Stimulated activated naive CD8-positive, alpha-beta T cell treated with anti-CD3 and anti-CD28 coated beads, Interleukin-15, amount 100 ng/mL, for 72 hours (primary cell): ENCODE results near the gene PDE1A.

Experiments used
- ATAC-seq: fragments of 150-1000 bp; cut with Tn5 transposase; 2 replicates; pipeline ENCODE4 v1.10.0; 2021; ENCODE audit warnings: mild to moderate bottlenecking, moderate library complexity
- DNase-seq, 2 donors: peaks; one replicate each; pipeline ENCODE4 v3.0.0; 2021 to 2022
- H3K27ac Mint-ChIP-seq, 2 donors: one replicate each; pipeline ENCODE4 v1.8.0; 2022; ENCODE audit warnings: mild to moderate bottlenecking in 2 of 2, mixed read lengths in 2 of 2, moderate library complexity in 2 of 2
- H3K27me3 Mint-ChIP-seq: one replicate; pipeline ENCODE4 v1.8.0; 2022; ENCODE audit warnings: mixed read lengths
- H3K4me1 Mint-ChIP-seq: one replicate; pipeline ENCODE4 v1.8.0; 2022; ENCODE audit warnings: mild to moderate bottlenecking, mixed read lengths
- H3K4me3 Mint-ChIP-seq, 2 donors: one replicate each; pipeline ENCODE4 v1.8.0; 2022; ENCODE audit warnings: mild to moderate bottlenecking in 2 of 2, mixed read lengths in 2 of 2, moderate library complexity in 1 of 2
- H3K9me3 Mint-ChIP-seq, 2 donors: one replicate each; pipeline ENCODE4 v1.8.0; 2022; ENCODE audit warnings: mixed read lengths in 2 of 2

The PDE1A gene

GRCh38 chr2:182240862-182241371, 185.9 kb downstream of the PDE1A start:
- Mint-ChIP-seq H3K9me3 (no peaks in the 10 kb centered on the region), H3K27ac (peak overlapping the region in 1 of 2 donors; percentile 81), H3K4me1 (no peaks in the 10 kb centered on the region), H3K27me3 (no peaks in the 10 kb centered on the region), H3K4me3 (no peak overlapping the region)
- ATAC-seq (peak; percentile 85), DNase-seq (peak in 1 of 2 donors; percentile 15)

GRCh38 chr2:182230561-182230960, 196.3 kb downstream of the PDE1A start:
- Mint-ChIP-seq H3K27ac (peak overlapping the region in 1 of 2 donors; percentile 19), H3K4me1 (no peaks in the 10 kb centered on the region), H3K9me3 (no peaks in the 10 kb centered on the region), H3K27me3 (no peaks in the 10 kb centered on the region), H3K4me3 (no peak overlapping the region)
- DNase-seq: no peak
- ATAC-seq: no peak

- no peak for DNase-seq
- Mint-ChIP-seq H3K27me3 (no peaks in the 10 kb centered on the region), H3K27ac (no peak overlapping the region)
These were observed 197.5 kb downstream of the PDE1A start for GRCh38 chr2:182229297-182229696.

GRCh38 chr2:182228741-182229140, 198.1 kb downstream of the PDE1A start:
- no peak overlapping the region for H3K4me3 Mint-ChIP-seq
- no peaks in the 10 kb centered on the region for H3K4me1 Mint-ChIP-seq
- no peaks in the 10 kb centered on the region for H3K9me3 Mint-ChIP-seq
- DNase-seq (no peak), ATAC-seq (no peak)
- H3K27ac Mint-ChIP-seq: no peak overlapping the region
- no peaks in the 10 kb centered on the region for H3K27me3 Mint-ChIP-seq

More at GRCh38 chr2:182229297-182229696, 197.5 kb downstream of the PDE1A start:
- no peak overlapping the region for H3K4me3 Mint-ChIP-seq
- no peaks in the 10 kb centered on the region for H3K4me1 Mint-ChIP-seq
- no peak for ATAC-seq
- H3K9me3 Mint-ChIP-seq: no peaks in the 10 kb centered on the region

- H3K9me3 Mint-ChIP-seq: no peaks in the 10 kb centered on the region
- ATAC-seq (no peak), DNase-seq (no peak)
- H3K4me1 Mint-ChIP-seq: no peaks in the 10 kb centered on the region
- H3K27me3 Mint-ChIP-seq: no peaks in the 10 kb centered on the region
- H3K4me3 Mint-ChIP-seq: no peak overlapping the region
- H3K27ac Mint-ChIP-seq: no peak overlapping the region
These were observed 198.8 kb downstream of the PDE1A start for GRCh38 chr2:182228073-182228473.

- H3K9me3 Mint-ChIP-seq: no peaks in the 10 kb centered on the region
- H3K4me3 Mint-ChIP-seq: no peak overlapping the region
- ATAC-seq (no peak), DNase-seq (no peak)
- no peaks in the 10 kb centered on the region for H3K4me1 Mint-ChIP-seq
- no peak overlapping the region for H3K27ac Mint-ChIP-seq
- H3K27me3 Mint-ChIP-seq: no peaks in the 10 kb centered on the region
These were observed 200.0 kb downstream of the PDE1A start for GRCh38 chr2:182226807-182227206.

GRCh38 chr2:182224669-182225068, 202.2 kb downstream of the PDE1A start:
- Mint-ChIP-seq H3K27me3 (no peaks in the 10 kb centered on the region), H3K9me3 (no peaks in the 10 kb centered on the region), H3K27ac (no peak overlapping the region), H3K4me3 (no peak overlapping the region), H3K4me1 (no peaks in the 10 kb centered on the region)
- ATAC-seq (no peak), DNase-seq (no peak)

- no peak for DNase-seq
- no peak for ATAC-seq
- Mint-ChIP-seq H3K4me1 (no peaks in the 10 kb centered on the region), H3K27me3 (no peaks in the 10 kb centered on the region), H3K27ac (peak overlapping the region in 1 of 2 donors; percentile 15), H3K4me3 (no peak overlapping the region), H3K9me3 (no peaks in the 10 kb centered on the region)
These were observed 205.8 kb downstream of the PDE1A start for GRCh38 chr2:182220998-182221397.

- no peak overlapping the region for H3K4me3 Mint-ChIP-seq
These were observed 206.5 kb downstream of the PDE1A start for GRCh38 chr2:182220335-182220734.

GRCh38 chr2:182210669-182211068, 216.2 kb downstream of the PDE1A start:
- no peak for DNase-seq
- Mint-ChIP-seq H3K4me1 (no peaks in the 10 kb centered on the region), H3K27ac (no peak overlapping the region), H3K27me3 (no peaks in the 10 kb centered on the region), H3K4me3 (no peak overlapping the region), H3K9me3 (no peaks in the 10 kb centered on the region)
- ATAC-seq: no peak

More at GRCh38 chr2:182220335-182220734, 206.5 kb downstream of the PDE1A start:
- no peaks in the 10 kb centered on the region for H3K9me3 Mint-ChIP-seq
- no peak overlapping the region for H3K27ac Mint-ChIP-seq
- ATAC-seq: no peak
- DNase-seq: no peak
- H3K27me3 Mint-ChIP-seq: no peaks in the 10 kb centered on the region
- H3K4me1 Mint-ChIP-seq: no peaks in the 10 kb centered on the region

GRCh38 chr2:182208421-182208820, 218.4 kb downstream of the PDE1A start:
- no peaks in the 10 kb centered on the region for H3K4me1 Mint-ChIP-seq
- no peaks in the 10 kb centered on the region for H3K27me3 Mint-ChIP-seq
- no peak for ATAC-seq
- DNase-seq: no peak
- H3K4me3 Mint-ChIP-seq: no peak overlapping the region
- no peak overlapping the region for H3K27ac Mint-ChIP-seq
- no peaks in the 10 kb centered on the region for H3K9me3 Mint-ChIP-seq

GRCh38 chr2:182207049-182207746, 219.6 kb downstream of the PDE1A start:
- Mint-ChIP-seq H3K4me1 (no peaks in the 10 kb centered on the region), H3K4me3 (no peak overlapping the region), H3K9me3 (no peaks in the 10 kb centered on the region), H3K27ac (no peak overlapping the region), H3K27me3 (no peaks in the 10 kb centered on the region)
- ATAC-seq (no peak), DNase-seq (no peak)

- Mint-ChIP-seq H3K27ac (no peak overlapping the region), H3K9me3 (no peaks in the 10 kb centered on the region), H3K4me1 (no peaks in the 10 kb centered on the region), H3K4me3 (no peak overlapping the region), H3K27me3 (peaks cover 8% of the 10 kb centered on the region)
- DNase-seq (no peak), ATAC-seq (no peak)
These were observed 229.3 kb downstream of the PDE1A start for GRCh38 chr2:182197529-182197928.

GRCh38 chr2:182193291-182193690, 233.5 kb downstream of the PDE1A start:
- ATAC-seq (no peak), DNase-seq (no peak)
- Mint-ChIP-seq H3K4me3 (no peak overlapping the region), H3K27ac (no peak overlapping the region), H3K27me3 (peaks cover 15% of the 10 kb centered on the region), H3K9me3 (no peaks in the 10 kb centered on the region), H3K4me1 (no peaks in the 10 kb centered on the region)

- no peaks in the 10 kb centered on the region for H3K9me3 Mint-ChIP-seq
- no peak overlapping the region for H3K27ac Mint-ChIP-seq
- ATAC-seq: no peak
- H3K4me1 Mint-ChIP-seq: no peaks in the 10 kb centered on the region
- DNase-seq: no peak
- H3K27me3 Mint-ChIP-seq: peaks cover 15% of the 10 kb centered on the region
- H3K4me3 Mint-ChIP-seq: no peak overlapping the region
These were observed 235.8 kb downstream of the PDE1A start for GRCh38 chr2:182191061-182191460.

GRCh38 chr2:182187130-182187529, 239.7 kb downstream of the PDE1A start:
- no peak for ATAC-seq
- Mint-ChIP-seq H3K27ac (no peak overlapping the region), H3K27me3 (peaks cover 8% of the 10 kb centered on the region), H3K9me3 (no peaks in the 10 kb centered on the region), H3K4me3 (no peak overlapping the region), H3K4me1 (no peaks in the 10 kb centered on the region)
- DNase-seq: no peak
